GF-D8 (cell line): Measurements from ENCODE around the gene TADA1.
"Not testable (repeated sequence)": the region's sequence is repeated elsewhere in the genome, so short reads cannot be mapped to it uniquely, and the experiment has no call there.

ENCODE experiments used
- DNase-seq: peaks from one replicate; lab custom pipeline; 2025; lab: John Stamatoyannopoulos, UW

TADA1 gene

DNA sequence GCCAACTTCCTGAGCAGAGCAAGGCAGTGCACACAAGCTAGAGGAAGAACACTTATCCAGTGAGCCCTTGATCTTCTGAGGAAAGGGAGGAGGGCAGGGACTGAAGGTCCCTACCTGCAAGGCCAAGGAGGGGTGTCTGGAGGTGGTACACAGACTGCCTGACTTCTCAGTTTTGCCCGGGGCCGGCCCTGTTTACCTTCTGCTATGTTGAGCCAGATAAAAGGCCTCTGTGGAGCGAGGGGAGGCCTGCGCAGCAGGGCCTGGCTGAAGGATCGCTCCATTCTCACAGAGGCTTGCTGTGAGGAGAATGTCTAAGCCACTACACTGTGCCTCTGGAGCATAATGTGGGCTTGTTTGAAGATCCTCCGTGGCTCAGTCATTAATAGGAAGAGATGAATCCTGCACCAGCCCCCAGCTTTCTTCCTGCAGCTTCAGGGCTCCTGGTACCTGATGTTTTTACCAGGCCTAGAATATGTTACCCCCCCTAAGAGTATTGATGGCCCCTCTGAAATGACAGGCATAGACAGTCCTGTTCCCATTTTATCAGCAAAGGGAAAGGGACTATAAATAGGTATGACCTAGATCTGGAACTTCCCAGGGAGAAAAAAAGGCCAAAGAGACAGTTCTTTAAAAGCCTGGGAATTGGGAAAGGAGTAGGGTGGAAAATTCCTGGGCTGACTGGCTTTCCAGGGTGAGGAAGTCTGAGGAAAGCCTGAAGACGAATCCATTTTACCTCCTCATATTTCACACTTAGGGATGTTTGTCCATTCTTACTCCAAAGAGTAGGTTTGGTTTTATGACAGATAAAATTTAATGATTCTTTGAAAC is 32.1 kb downstream of the TADA1 start:
- no peak for DNase-seq

DNA sequence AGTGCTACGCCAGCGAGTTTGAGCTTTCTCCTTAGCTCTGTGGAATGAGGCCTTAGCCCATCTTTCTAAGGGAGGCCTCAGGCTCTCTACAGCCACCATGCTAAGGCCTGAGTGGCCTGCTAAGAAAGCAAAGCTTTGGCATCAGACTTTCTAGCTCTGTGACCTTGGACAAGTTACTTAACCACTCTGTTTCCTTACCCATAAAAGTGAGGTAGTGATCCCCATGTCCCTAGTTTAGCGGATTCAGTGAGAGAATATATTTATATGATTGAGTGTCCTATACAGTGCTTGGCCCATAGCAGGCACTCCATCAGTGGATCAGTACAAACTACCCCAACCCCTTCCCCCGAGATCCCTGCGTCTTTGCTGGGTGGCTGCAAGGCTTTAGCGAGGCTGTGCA is 32.7 kb downstream of the TADA1 start:
- DNase-seq: no peak

DNA sequence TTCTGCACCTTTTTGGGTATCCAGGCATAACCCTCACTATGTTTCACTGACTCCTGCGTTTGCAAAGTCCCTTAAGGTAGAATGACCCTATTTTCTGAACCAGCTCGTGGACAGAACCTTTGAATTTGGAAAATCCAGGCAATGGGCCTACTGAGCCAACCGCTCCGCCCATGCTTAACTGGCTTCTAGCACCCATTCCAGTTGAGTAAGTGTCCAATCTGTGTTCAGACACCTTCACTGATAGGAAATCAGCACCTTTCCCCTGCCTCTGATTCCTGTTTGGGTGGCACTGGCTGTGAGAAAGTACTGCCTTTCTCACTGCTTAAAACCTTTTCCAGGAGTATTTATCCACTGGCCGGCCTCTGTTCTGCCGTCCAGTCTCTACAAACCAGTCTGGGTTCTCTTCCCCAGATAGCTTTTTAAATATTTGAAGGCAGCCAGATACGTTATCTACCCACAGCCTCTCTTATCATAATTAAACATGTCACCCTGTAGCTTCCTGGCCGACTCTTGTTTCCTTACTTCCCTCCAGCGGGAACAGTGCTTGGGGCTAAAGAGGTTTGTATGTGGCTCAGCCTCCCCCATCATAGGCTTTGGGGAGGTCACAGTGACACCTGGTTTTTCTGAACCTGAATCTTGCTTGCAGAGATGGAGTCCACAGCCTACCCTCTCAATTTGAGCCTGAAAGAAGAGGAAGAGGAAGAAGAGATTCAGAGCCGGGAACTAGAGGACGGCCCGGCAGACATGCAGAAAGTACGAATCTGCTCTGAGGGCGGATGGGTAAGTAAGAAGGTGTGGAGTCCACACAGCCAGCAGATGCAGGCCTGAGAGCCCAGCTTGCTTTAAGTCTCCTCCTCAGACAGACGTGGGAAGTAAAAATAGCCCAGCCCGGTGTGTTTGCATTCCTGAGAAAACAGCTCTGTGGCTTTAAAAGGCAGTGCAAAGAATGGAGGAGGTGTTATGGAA is 35.5 kb downstream of the TADA1 start:
- peak; percentile 76 for DNase-seq

DNA sequence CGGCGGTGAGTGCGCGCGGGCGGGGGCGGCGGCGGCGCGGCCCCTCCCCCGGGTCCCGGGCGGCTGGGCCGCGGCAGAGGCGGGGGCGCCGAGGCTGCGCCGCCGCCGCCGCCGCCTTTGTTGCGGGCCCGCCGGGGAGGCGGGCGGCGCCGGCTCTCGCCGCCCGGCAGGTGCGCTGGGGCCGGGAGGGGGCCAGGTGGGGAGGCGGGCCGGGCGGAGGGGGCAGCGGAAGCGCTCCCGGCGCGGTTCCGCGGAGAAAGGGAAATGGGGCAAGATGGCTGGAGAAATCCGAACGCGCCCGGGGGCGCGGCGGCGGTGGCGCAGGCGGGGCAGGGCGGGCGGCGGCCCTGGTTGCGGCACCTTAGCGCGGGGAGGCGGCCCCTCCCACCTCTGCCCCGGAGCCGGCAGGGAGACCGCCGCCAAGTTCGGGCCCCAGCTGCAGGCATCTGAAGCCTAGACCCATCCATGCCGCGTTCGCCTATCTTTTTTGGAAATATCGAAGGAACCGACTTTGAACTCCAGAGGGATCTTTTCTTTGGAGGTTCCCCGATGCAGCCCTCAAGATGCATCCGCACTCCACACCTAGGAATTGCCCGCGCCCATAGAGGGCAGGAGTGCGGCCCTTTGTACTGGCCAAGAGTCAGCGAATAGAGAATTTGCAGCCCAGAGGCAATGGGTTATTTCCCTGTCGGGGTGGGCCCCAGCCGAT is 36.3 kb downstream of the TADA1 start:
- DNase-seq: peak; percentile 37

DNA sequence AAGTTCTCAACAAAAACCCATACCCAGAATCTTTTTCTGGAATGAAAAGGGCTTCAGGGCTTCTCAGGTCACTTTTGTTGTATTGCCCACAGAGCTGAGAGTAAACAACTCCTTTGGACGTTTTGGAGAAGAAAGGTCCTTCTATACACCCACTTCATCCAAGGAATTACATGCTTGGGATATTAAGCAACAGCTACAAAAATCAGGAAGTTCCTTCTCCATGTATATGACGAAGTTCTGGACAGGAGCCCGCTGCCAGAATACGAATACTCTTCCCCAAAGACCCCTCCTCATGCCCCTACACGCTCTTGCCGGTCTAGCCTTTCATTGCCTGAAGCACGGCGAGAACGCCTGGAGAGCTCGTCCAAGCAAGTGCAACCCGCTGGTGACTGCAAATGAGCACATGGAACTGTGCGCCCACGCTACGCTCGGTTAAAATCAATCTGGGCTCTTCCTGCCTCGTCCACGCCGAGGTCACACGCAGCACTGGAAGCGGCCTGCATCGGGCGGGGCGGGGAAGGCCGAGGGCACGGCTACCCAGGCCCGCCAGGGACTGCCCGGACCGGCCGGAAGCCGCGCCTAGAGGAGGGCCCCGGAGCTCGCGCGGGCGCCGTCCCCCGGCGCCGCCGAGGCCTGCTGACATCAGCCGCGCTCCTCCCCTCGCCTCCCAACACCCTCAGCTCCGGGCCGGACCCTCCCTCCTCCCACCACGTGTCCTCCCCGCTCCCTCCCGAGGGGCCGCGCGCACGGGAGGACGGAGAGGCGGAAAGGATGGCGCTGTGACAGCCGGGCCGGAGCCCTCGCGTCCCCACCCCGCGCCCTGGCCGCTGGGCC is 37.1 kb downstream of the TADA1 start, which contains the start of gene POGK:
TSS of gene POGK (plus strand) at position 710 of the 834 bp plus-strand sequence. CDS start 1,482 bp downstream, outside the sequence.
- peak; percentile 73 for DNase-seq

DNA sequence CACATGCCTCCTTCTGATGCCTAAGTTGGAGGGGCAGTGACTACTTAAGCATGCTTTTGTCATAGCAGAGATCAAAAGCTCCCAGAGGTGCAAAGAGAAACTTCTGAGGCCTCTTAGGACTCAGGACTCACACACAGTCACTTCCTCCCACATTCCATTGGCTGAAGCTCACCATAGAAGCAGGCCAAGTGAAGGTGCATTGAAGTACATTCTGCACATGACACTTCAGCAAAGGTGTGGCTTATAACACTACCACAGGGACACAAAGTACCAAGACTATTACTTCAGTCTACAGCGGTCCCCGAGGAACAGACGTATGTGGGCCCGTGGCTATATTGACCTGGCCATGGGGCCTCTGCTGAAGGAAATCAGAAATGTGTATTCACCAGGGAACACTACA is 39.3 kb downstream of the TADA1 start:
- DNase-seq: no peak

DNA sequence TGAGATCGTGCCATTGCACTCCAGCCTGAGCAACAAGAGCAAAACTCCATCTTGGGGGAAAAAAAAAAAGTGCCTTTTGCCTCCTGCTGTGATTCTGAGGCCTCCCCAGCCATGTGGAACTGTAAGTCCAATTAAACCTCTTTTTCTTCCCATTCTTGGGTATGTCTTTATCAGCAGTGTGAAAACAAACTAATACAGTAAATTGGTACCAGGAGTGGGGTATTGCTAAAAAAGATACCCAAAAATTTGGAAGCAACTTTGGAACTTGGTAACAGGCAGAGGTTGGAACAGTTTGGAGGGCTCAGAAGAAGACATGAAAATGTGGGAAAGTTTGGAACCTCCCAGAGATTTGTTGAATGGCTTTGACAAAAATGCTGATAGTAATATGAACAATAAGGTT is 46.3 kb downstream of the TADA1 start:
- DNase-seq: not testable (repeated sequence)

DNA sequence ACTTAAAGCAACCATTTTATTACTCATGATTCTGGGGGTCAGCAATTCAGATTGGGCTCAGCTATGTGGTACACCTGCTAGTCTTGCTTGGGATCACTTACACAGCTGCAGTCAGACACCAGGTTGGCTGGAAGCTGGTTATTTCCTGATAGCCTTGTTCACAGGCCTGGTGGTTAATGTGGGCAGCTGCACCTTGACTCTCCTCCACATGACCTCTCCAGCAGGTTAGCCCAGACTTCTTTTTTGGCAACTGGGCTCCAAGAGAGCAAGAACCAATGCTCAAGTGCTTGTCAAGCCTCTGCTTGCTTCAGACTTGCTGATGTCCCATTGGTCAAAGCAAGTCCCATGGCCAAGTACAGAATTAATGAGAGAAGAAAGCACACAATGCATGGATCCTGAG is 48.6 kb downstream of the TADA1 start:
- DNase-seq: no peak

DNA sequence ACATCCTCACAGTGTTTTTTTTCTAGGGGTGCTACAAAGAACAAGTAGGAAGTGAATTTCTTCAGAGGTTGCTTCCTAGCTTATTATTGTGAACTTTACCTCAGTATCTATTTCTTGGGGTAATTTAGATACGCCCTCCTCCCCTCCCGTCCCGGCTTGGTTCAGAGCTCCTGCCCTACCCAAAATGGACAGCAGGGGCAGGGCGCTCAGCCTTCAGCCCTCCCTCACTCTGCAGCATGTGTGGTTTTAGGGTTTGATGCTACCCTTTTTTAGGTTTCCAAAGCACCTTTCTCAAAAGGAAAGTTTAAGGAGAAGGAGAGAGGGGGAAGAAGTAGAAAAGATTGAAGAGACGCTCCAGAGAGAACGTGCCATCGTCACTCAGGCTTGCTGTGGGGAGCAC is 53.7 kb downstream of the TADA1 start:
- DNase-seq: no peak

DNA sequence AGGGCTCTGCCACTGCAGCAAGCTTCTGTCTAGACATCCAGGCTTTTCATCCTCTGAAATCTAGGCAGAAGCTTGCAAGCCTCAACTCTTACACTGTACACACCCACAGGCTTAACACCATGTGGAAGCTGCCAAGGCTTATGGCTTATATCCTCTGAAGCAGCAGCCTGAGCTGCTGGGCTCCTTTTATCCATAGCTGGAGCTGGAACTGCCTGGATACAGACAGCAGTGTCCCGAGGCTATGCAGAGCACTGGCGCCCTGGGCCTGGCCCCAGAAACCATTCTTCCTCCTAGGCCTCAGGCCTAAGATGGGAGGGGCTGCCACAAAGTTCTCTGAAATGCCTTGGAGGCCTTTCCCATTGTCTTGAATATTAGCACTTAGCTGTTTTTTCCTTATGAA is 56.1 kb downstream of the TADA1 start:
- DNase-seq: no peak

DNA sequence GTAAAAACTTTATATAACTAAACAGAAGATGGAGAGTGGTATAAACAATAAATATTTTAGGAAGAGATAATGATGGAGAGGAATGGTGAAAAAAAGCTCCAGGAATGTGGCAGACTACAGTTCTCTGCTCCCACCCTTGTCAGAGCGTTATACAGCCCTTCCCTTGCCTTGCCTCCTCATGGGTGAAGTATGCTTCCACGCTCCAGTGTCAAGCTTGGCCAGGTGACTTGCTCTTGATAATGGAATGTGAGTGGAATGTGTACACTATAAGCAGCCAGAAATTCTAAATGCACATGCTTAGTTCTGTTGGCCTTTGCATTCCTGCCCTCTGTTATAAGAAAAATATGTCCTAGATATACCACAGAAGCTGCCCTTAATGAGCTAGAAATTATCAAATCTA is 61.5 kb downstream of the TADA1 start:
- DNase-seq: no peak

DNA sequence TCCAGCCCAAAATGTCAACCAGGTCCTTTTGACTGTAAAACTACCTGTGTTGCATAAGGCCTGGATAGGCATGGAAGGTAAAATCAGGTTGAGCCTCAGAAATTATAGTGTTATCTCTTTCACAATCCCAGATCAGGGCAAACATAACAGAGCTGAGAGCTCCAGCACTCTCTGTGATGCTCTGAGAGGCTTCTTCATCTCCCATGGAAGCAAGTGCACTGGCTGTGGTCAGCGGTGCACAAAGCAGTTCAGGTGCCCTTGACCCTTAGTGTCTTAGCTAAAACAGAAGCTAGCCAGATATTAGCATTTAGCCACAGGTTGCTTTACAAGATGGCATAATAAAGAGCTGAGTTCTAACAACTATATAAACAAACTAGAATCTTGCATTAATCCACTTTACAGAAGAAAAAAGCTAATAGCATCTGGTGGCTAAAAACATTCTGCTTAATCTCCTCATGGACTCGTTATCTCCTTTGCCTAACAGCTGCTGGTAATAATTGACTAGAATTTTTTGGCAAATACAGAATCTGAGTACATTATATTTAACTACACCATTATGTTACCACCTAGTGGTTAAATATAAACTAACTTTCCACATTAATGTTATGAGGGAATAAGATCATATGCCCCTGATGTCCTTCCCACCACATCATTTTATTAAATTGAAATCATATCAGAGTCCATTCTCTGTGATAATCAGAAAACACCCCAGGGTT is 62.4 kb downstream of the TADA1 start:
- DNase-seq: no peak

DNA sequence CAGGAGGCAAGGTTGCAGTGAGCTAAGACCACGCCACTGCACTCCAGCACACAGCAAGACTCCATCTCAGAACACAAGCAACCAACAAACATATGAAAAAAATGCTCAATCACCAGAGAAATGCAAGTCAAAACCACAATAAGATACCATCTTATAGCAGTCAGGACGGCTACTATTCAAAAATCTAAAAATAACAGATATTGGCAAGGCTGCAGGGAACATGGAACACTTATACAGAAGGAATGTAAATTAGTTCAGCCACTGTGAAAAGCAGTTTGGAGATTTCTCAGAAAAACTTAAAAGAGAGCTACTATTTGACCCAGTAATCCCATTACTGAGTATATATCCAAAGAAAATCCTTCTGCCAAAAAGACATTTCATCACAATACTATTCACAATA is 64.4 kb downstream of the TADA1 start:
- no peak for DNase-seq

DNA sequence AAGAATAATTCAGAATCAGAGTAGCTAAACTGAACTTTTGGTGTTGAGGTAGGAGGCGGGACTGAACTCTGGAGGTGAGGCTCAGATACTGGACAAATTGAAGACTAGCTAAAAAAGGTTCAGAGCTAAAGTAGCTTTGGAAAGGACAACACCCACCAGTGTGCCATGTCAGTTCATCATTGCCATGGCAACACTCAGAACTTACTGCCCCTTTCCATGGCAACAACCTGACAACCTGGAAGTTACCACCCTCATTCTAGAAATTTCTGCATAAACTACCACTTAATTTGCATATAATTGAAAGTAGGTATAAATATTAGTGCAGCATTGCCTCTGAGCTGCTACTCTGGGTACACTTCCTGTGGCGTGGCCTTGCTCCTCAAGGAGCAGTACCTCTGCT is 67.1 kb downstream of the TADA1 start:
- DNase-seq: no peak
